ENCODE data around the gene NXPH1.

The NXPH1 gene

GRCh38 chr7:8453535-8453934, 20.1 kb downstream of the NXPH1 start:
- H3K27ac ChIP-seq: no peak overlapping the region
- no peak for TF ChIP-seq CTCF (conservative IDR thresholded peaks at IDR 0.05)

GRCh38 chr7:8455426-8455825, 22.0 kb downstream of the NXPH1 start:
- TF ChIP-seq CTCF (conservative IDR thresholded peaks at IDR 0.05): no peak
- peak overlapping the region; percentile 32 for H3K27ac ChIP-seq

DNA sequence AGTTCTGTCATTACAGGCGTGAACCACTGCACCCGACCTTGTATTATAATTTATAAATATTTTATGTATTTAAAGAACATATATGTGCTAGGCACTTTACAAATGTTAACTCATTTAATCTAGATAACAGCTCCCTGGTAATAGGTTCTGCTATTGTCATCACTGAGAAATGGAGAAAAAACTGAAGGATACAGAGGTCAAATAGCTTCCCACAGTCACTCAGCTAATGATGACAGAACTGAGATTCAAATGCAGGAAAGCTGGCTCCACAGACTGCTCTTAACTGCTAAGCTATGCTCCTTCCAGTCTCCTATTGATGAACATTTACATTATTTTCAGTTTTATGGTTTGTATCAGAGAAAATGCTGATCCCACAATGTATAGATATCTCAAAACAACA, 28.9 kb downstream of the NXPH1 start:
- no peak overlapping the region for H3K27ac ChIP-seq
- no peak for TF ChIP-seq CTCF (conservative IDR thresholded peaks at IDR 0.05)

DNA sequence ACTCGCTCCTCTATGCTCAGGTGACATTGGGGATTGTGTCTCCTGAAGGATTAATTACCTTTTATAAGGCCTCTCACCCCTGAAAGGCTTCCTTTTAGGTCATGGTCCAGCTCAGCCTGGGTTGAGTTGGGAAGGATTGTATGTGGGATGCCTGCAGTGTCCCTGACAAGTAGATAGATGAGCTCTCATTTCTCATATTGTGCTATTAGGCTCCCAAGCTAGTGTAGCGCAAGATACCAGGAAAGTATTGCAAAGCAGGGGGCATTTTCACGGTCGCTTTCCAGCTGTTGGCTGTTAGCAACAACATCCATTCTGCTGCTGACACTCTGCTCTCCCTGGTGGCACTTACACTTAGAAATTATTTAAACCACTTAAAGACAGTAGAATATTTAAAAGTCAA, 31.9 kb downstream of the NXPH1 start:
- H3K27ac ChIP-seq: no peak overlapping the region
- no peak for TF ChIP-seq CTCF (conservative IDR thresholded peaks at IDR 0.05)

GRCh38 chr7:8480527-8480926, 47.1 kb downstream of the NXPH1 start:
- no peak for TF ChIP-seq CTCF (conservative IDR thresholded peaks at IDR 0.05)
- no peak overlapping the region for H3K27ac ChIP-seq

DNA sequence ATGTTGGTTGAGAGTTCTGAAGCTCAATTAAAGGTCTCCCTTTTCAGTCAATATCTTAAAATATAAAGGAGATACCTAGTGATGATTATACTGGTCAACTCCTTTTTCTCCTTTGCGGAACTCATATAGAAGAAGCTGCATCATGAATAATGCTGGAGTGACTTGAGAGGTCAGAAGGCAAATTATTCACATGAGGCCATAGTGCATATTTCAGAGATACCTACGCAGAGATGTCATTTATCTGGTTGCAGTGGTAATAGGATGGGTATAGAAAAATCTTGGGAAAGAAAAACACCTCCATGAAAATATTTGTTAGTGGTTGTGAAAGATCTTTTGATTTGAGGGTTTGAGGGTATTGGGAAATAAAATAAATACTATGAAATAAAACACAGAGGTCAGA, 47.7 kb downstream of the NXPH1 start:
- TF ChIP-seq CTCF (conservative IDR thresholded peaks at IDR 0.05): no peak

DNA sequence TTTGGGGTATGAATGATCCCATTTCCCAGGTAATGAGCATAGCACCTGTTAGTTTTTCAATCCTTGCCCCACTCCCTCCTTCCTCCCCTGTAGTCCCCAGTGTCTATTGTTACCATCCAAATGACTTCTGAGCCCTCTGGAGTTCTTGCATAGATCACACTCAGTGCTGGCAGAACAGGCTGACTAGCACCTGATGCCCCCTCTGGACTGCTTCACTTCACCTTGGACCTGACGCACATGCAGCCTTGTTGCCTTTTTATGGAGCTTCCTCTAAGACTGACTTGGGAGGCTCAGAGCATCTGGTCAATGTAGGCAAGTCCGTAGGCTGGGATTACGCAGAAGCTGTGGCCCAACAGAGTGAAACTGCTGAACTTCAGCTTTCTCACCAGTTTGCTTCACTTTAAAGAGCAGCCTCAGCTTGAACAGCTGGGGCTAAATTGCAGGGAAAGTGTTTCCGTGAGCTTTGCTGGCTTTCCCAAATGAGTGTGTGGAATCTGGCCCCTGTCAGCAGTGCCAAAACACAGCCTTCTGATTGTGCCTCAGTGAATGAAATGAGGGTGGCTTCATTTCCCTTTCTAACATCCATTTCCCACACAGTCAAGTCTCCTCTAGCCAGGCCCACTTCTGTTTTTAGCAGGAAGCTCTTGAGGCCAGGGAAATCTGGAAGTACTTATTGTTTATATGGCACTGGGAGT, 48.5 kb downstream of the NXPH1 start:
- no peak for TF ChIP-seq CTCF (conservative IDR thresholded peaks at IDR 0.05)
- no peak overlapping the region for H3K27ac ChIP-seq

More for the DNA sequence above, 47.7 kb downstream of the NXPH1 start:
- H3K27ac ChIP-seq: no peak overlapping the region

All from VCaP (cell line).